GM12801 (cell line): ENCODE results near the gene PEDS1.

Experiments
- CTCF ChIP-seq: IDR thresholded peaks from one replicate; pipeline ENCODE4 v1.5.1; 2011; ENCODE audit warnings: control low read depth; ENCODE audit not compliant: insufficient read length; ENCODE audit errors: extremely low read depth

PEDS1 gene

GRCh38 chr20:50107796-50108331 is 45.7 kb downstream of the PEDS1 start:
- no peak for TF ChIP-seq CTCF

- no peak for TF ChIP-seq CTCF
Measured at GRCh38 chr20:50107086-50107660, 46.4 kb downstream of the PEDS1 start.
